GM19452 (cell line): Measurements from ENCODE around the gene METTL25B.
A peak's percentile ranks its signal among the peaks of the same experiment; 100 is the strongest.

ENCODE experiments used
- ATAC-seq: cut with Tn5 transposase; IDR thresholded peaks from one replicate; pipeline ENCODE4 v1.9.1; 2021; ENCODE audit not compliant: unreplicated experiment

Gene METTL25B

DNA sequence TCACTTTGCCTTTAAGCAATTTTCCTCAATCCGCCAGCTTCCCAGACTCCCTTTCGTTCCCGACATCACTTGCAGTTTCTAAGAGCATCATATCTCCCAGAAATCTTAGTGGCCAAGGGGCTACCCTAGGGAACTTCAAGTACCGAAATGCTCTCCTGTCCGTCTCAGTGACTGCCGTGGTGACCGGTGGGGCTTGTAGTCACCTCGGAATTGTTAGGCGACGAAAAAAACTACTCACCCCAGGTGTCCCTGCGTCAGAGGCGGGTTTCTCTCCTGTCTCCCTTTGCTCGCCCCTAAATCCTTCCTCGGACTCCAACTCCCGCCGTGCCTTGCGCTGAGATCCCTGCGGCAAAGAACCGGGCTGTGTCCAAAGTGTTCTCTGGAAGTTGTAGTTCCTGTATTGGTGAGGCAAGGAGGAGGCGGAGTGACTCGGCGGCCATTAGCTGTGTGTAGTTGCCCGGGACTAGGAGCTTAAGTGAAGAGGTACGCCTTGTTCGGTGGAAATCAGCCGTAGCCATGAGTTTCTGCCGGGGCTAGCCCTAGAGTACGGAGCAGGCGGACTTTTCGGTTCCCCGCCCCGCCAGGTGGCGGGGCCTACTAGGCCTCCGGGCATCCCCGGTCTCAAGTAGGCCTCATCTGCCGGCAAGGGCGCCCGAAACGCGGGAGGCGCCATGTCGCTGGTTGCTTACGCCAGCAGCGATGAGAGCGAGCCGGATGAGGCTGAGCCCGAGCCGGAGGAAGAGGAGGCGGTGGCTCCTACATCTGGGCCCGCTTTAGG is 39.0 kb downstream of the METTL25B start, which contains the start of gene PRCC:
Gene PRCC, plus strand, starts transcription at position 435 of the 778 bp plus-strand sequence. Its CDS starts 237 bp downstream, at position 672.
- peak; percentile 89 for ATAC-seq

DNA sequence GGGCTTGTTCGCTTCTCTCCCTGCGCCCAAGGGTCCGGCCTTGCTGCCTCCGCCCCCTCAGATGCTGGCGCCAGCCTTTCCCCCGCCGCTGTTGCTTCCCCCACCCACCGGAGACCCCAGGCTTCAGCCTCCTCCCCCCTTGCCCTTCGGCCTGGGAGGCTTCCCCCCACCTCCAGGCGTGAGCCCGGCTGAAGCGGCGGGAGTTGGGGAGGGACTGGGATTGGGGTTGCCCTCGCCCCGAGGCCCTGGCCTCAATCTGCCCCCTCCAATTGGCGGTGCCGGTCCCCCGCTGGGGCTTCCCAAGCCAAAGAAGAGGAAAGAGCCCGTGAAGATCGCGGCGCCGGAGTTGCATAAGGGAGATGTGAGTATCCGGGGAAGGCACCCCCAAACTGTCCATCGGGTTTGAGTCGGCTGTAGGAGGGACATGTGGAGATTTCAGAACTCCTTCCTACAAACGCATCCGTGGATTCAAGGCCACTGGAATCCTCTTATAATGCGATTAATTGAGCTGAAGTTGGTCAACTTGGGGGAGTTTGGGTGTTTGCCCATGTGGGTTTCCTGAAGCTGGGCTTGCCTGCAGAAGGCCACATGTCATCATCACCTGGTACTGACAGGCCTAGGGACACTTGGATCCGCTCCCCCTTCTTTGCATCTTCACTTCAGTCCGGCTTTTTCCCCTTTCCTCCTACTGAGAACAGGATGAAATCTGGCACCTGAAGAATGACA is 39.8 kb downstream of the METTL25B start:
- peak; percentile 6 for ATAC-seq

DNA sequence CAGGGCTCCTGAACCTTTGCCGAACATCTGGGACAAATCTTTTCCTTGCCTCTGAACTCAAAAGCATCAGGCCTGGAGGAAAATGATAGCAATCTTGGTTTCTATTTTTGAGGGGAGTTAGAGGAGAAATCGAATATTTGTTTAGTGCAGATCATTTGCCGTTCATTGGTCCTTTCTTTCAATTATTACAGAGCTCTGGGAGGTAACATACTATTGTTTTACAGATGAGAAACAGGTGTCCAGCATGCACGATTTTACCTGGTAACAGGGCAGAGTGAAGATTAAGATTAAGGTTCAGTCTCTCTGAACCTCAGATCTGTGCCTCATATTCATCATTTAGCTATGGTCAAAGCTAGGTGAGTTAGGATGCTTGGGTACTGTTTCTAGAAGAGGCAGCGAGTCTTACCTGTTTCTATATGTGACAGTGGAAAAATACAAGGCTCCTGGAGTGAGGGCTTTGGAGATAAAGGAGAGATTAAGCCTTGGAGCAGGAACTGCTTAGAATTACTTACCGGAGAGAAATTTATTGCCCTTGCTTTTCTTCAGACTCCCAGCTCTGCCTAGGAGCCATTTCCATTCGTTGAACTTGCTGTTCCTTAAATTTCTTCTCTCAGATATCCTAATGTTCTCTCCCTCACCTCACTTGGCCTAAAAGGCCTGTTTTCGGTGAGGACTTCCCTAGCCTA is 40.5 kb downstream of the METTL25B start:
- ATAC-seq: no peak

DNA sequence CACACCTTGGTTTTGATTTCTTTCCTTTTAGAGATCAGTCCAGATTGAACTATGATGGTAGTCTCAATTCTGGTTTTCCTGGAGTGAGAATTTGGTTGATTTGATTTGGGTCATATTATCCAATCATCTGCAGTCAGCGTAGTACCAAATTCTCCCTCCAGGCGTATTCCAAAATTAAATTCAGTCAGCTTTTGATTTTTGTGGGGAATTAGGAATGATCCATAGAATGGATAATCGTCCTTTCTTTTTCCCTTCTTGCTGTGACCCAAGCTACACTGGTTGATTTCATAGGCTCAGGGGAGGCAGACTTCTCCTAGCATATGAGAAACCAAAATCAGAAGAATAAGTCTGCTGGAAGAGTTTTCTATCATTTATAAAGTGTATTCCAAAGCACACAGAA is 44.0 kb downstream of the METTL25B start:
- ATAC-seq: no peak

DNA sequence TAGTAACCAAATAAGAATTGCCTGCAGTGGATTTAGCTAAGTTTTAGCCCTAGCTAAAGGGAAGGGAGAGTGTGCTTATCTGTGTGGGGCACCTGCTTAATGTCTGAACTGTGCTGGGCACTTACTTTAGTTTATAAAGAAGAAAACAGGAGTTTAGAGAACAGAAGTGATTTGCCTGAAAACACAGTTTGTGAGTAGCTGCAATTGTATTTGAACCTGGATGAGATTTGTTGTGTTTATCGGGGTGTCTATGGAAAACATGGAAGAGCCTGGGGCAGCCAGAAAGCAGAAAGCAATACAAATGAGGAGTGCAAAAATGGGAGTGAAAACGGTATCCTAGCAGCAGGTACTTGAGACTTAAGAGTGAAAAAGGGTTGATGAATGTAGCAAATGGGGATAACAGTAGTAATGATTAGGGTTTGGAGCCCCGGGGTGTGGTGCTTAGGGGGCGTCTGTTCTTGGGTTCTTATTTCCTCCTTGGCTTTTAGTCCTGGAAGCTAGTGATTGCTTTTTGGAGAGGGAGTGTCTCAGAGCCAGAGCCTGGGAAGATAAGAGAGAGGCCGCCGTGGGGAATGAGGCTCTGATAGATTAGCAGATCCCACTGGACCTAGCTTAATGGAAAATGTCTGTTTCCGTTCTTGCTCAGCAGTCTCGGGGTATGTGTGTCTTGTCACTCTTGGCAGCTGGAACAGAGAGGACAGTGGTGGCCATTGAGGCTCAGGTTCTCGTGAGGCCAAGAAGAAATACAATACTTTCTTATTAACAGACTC is 44.6 kb downstream of the METTL25B start:
- no peak for ATAC-seq

DNA sequence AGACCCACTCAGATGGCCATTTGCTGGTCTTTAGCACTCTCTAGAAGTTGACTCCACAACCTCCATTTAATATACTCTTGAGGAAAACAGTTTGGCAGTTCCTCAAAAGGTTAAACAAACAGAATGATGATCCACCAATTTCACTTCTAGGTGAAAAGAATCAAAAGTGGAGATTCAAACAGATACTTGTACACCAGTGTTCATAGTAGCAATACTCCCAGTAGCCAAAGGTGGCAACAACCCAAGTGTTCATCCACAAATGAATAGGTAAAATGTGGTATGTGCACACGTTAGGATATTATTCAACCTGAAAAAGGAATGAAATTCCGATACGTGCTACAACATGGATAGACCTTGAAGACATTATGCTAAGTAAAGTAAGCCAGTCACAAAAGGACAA is 45.3 kb downstream of the METTL25B start:
- ATAC-seq: no peak

DNA sequence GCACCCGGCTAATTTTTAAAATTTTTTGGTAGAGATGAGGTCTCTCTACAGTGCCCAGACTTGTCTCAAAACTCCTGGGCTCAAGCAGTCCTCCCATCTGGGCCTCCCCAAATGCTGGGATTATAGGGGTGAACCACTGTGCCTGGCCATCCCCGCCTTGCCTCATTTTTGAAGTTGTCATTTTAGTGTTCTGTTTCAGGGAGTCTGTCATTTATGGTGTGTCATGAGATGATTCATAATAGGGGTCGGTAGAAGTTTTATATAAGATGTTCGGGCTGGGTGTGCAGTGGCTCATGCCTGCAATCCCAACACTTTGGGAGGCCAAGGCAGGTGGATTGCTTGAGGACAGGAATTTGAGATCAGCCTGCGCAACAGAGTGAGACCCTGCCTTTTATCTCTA is 47.5 kb downstream of the METTL25B start:
- no peak for ATAC-seq

DNA sequence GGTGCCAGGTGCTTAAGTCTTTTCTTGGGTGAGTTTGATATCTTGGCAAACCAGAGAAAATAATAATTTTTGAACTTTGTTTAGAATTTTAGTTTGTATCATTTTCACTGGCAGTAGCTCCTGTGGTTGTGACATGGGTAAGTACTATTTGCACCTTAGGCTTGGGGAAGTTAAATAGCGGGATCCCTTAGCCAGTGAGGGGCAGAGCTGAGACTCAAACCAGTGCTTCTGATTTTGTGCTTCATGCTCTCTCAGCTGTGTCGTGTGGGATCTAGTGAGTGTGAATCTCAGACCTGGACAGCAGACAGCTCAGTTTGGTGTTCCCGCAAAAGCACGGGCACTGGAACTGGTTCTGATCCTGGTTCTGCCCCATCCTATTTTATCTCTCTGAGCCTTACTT is 48.7 kb downstream of the METTL25B start:
- no peak for ATAC-seq

DNA sequence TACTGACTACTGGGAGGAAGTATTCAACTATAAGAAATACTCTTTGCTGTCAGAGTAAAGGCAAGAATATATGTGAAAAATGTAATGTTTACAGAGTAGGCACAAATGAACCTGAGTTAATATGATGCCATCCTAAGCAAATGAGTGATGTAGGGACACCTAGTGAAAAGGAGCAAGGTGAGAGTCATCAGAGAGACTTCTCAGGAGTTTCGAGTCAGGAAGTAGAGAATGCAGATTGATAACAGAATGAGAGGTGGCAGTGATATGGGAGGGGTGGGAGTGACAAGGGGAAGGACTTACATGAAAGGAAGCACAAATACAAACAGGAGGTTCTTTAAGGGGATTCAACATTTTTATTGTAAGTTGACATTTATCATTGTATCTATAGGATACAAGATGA is 49.3 kb downstream of the METTL25B start:
- ATAC-seq: no peak

DNA sequence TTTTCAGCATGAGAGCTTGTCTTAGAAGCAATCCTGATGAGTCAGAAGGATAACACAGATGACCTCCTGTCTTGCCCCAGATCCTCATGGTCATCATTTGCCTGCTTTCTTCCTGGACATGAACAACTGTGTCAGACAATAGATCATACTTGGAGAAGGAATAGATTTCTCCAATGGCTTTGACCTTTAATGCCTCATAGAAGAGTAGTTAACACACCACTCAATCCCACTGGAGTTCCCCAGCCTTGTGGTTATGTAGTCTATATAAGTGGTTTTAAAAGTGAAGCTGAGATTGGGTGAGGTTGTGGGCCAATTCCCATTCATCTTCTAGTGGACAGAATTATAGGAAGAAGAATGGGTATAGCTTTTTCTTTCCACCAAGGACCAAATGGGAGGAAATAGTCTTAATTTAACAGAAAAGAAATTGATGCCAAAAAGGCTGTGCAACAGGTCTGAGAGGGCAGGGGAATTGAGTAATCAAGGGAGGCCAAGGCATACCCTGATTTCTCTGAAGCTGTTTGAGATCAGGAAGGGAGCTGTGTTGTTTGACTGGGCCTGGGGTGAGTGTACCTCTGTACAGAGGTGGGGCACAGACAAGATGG is 53.4 kb downstream of the METTL25B start:
- no peak for ATAC-seq

DNA sequence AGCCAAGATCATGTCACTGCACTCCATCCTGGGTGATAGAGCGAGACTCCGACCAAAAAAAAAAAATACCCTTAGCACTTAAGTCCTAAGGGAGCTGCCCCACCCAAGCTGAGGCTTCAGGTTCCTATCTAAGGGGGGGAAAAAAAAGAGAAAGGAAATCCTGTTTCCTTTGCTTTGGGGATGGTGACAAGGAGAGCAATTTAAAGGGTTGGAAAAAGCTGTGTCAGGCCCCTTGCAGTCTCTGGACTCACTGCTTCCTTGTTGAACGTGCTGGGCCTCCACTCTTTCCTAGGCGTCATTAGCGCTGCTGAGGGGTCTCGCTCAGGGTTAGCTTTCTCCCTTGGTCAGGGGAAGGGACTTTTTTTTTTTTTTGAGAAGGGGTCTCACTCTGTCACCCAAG is 57.2 kb downstream of the METTL25B start:
- ATAC-seq: no peak
